ES-I3 (cell line): ENCODE data around the gene PCCB.

Source experiments
- H3K36me3 ChIP-seq: 2 replicates; pipeline ENCODE4 v1.6.1; 2013; ENCODE audit warnings: mild to moderate bottlenecking, low read length, control low read depth, moderate library complexity; ENCODE audit not compliant: insufficient read depth
- H3K4me1 ChIP-seq: 2 replicates; pipeline ENCODE4 v1.6.1; 2013; ENCODE audit warnings: mild to moderate bottlenecking, control low read depth, low read length; ENCODE audit not compliant: insufficient read depth
- H3K9ac ChIP-seq: 2 replicates; pipeline ENCODE4 v1.6.1; 2013; ENCODE audit warnings: low read depth, mild to moderate bottlenecking, low read length, moderate library complexity
- H3K9me3 ChIP-seq: 2 replicates; pipeline ENCODE4 v1.6.1; 2013; ENCODE audit warnings: mild to moderate bottlenecking, low read length, moderate library complexity; ENCODE audit not compliant: control insufficient read depth, insufficient read depth

The PCCB gene

DNA sequence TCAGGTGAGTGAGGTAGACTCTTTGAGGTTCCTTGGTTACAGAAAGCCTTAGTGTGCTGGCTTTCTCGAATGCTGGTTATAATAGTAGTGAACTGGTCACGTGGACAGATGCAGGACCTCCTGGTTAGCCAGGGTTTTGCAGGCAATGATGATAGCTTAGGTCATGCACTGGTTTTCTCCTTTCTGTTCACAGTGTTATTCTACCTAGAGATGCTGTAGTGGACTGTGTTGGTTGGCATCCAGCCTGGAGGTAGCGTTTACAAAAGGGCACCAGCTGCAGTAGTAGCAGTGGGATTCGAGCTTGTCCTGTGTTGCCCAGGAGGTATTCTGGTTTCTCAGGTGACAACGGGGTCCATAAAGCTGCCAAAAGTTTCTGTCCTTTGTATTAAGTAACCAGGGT lies 27.0 kb downstream of the PCCB start:
- Histone ChIP-seq H3K9ac (no peak overlapping the region), H3K36me3 (no peaks in the 10 kb centered on the region; the same call in none of the 2 replicates), H3K4me1 (peaks cover 12% of the 10 kb centered on the region), H3K9me3 (peaks cover 2% of the 10 kb centered on the region; the same call in 1 of the 2 replicates)

DNA sequence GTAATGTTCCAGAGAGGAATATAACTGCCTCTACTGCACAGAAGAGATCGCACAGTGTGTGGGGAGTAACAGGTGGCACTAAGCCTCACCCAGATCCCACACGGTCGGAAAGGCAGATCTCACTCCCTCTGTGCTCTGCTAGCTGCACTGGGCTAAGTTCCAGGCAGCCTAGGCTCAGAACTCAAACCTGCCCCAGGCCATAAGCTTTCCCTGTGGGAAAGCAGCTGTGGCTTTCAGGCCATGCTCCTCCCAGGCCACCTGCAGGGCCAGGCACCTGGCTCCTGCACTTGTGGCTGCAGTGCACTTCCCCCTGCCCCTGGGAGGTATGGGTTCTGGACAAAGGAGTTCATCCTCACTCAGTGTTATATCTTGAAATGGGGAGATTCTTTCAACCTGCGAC lies 27.5 kb downstream of the PCCB start:
- Histone ChIP-seq H3K9ac (no peak overlapping the region), H3K36me3 (no peaks in the 10 kb centered on the region; the same call in none of the 2 replicates), H3K4me1 (peaks cover 12% of the 10 kb centered on the region), H3K9me3 (peaks cover 2% of the 10 kb centered on the region; the same call in 1 of the 2 replicates)

DNA sequence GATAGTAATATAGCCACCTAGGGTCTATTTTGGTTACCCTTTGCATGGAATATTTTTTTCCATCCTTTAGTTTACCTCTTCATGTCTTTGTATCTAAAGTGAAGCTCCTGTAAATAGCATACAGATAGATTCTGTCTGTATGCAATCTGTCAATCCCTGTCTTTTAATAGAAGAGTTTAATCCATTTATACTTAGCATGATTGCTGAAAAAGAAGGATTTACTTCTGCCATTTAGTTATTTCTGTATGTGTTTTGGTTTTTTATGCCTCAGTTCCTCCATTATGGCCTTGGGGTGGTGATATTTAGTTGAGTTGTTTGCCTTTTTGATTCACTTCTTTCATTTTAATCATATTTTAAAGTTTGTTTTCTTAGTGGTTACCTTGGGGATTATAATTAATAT lies 29.0 kb downstream of the PCCB start:
- Histone ChIP-seq H3K9me3 (peaks cover 2% of the 10 kb centered on the region; the same call in 1 of the 2 replicates), H3K9ac (no peak overlapping the region), H3K36me3 (no peaks in the 10 kb centered on the region; the same call in none of the 2 replicates), H3K4me1 (peaks cover 12% of the 10 kb centered on the region)

DNA sequence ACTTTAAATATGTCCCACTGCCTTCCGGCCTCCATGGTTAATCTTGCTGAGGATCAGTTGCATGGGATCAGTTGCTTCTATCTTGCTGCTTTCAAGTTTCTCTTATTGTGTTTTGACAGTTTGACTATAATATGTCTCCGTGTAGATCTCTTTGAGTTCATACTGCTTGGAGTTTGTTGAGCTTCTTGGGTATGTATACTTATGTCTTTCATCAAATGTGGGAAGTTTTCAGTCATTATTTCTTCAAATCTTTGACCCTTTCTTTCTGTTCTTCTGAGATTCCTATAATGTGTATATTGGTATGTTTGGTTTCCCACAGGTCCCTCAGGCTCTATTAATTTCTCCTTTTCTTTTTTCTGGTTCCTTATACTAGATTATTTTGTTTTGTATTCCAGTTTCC lies 30.8 kb downstream of the PCCB start:
- Histone ChIP-seq H3K36me3 (peaks cover 5% of the 10 kb centered on the region), H3K9me3 (peaks cover 2% of the 10 kb centered on the region; the same call in 1 of the 2 replicates), H3K9ac (no peak overlapping the region), H3K4me1 (peaks cover 12% of the 10 kb centered on the region)

DNA sequence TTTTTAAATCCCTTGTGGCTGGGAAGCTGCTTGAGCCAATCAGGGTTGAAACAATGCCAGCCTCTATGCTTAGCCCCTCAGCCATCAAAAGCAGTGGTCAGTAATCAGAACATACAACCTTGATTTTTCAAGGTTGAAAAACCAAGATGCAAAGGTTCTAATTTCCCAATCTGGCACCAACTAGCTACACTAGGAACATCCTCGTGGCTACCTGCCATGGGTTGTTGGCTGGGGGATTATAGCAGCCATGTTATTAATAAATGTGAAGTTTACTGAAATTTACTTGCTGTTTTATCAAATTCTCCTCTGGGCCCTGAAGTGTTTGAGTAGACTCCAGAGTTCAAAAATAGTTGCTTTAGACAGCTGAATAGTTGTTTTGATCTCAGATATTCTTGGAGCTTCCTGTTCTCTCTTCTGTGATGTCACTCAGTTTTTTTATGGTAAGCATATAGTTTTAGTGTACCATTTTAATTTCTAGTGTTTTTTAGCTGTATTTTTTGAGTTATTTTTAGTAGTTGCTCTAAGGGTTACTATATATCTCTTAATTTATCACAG lies 31.9 kb downstream of the PCCB start:
- peaks cover 9% of the 10 kb centered on the region for H3K4me1 ChIP-seq
- H3K9ac ChIP-seq: no peak overlapping the region

DNA sequence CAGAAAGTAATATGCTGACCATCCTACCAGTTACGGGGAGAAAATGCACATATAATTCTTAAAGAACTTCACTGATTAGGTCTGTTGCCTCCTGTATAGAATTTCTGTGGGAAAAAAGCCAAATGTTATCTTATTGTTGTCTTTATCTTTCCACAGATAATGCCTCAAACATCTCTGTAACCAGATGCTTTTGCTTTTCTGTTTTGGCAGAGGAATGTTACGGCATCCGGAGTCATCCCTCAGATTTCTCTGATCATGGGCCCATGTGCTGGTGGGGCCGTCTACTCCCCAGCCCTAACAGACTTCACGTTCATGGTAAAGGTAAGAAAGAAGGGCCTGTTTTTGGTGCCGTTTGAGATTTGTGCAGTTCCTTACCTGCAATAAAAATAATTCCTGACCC lies 33.5 kb downstream of the PCCB start:
- Histone ChIP-seq H3K9me3 (peaks cover 2% of the 10 kb centered on the region; the same call in 1 of the 2 replicates), H3K4me1 (no peaks in the 10 kb centered on the region), H3K36me3 (peaks cover 5% of the 10 kb centered on the region), H3K9ac (no peak overlapping the region)

More for the DNA sequence above, 31.9 kb downstream of the PCCB start:
- Histone ChIP-seq H3K9me3 (peaks cover 2% of the 10 kb centered on the region; the same call in 1 of the 2 replicates), H3K36me3 (peaks cover 5% of the 10 kb centered on the region)

DNA sequence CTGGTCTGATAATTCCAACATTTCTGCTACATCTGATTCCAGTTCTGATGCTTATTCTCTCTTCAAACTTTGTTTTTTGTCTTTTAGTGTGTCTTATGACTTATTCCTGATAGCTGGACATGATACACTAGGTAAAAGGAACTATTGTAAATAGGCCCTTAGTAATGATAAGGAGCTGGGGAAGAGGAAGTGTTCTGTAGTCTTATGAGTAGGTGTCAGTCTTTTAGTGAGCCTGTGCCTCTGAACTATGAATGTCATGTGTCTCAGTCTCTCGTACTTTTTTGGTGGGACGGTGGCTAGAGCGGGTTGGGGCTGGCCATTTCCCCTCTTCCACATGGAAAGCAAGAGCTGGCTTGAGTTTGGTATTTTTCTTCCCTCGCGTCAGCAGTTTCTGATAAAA lies 41.2 kb downstream of the PCCB start:
- no peaks in the 10 kb centered on the region for H3K9me3 ChIP-seq
- no peaks in the 10 kb centered on the region for H3K36me3 ChIP-seq
- no peaks in the 10 kb centered on the region for H3K4me1 ChIP-seq
- no peak overlapping the region for H3K9ac ChIP-seq

DNA sequence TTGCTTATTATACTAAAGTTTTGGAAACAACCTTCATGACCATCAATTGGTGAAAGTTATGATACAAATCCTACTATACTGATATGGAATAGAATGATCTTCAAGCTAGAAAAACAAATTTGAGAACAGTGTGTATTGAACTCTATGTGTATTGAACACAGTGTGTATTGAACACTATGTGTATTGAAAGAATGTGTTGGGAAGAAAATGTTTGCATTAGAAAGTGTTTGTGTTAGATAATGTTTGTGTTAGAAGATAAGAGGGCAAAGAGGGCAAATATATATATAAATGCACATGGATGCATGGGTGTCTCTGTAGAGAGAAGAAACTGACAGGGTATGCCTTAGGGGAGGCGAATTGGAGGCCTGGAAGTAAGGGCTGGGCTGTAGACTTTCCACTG lies 42.4 kb downstream of the PCCB start:
- H3K36me3 ChIP-seq: no peaks in the 10 kb centered on the region
- no peaks in the 10 kb centered on the region for H3K9me3 ChIP-seq
- H3K4me1 ChIP-seq: peaks cover 5% of the 10 kb centered on the region; the same call in 1 of the 2 replicates
- H3K9ac ChIP-seq: no peak overlapping the region

DNA sequence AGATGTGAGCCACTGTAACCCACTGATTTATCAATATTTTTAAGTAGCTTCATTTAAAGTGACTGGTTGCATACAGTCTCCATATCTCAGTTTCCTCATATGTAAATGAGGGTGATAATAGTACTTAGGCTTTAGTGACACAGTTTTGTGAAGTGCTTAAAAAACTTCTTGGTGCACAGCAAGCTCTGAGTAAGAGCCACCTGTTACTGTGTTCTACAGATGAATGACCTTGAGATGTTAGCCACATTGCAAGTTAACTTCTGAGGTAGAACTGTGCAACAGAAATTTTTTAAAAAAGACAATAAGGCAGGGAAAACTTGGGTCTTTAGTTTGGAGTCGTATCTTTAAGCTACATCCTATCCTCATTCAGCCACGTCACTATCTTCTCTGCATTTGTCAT lies 43.1 kb downstream of the PCCB start:
- H3K36me3 ChIP-seq: no peaks in the 10 kb centered on the region
- peaks cover 6% of the 10 kb centered on the region; the same call in 1 of the 2 replicates for H3K4me1 ChIP-seq
- no peak overlapping the region for H3K9ac ChIP-seq
- H3K9me3 ChIP-seq: no peaks in the 10 kb centered on the region

DNA sequence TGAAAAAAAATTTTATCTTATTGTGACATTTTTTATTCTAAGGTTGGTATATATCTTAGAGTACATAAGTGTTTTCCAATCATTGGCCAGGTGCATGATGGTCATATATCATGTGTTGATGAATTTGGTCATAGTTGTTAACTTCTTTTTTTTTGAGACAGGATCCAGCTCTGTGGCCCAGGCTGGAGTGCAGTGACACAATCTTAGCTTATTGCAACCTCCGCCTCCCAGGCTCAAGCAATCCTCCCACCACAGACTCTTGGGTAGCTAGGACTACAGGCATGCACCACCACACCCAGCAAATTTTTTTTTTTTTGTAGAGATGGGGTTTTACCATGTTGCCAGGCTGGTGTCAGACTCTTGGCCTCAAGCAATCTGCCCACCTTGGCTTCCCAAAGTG lies 44.0 kb downstream of the PCCB start:
- Histone ChIP-seq H3K9me3 (no peaks in the 10 kb centered on the region), H3K9ac (no peak overlapping the region), H3K36me3 (no peaks in the 10 kb centered on the region), H3K4me1 (peaks cover 6% of the 10 kb centered on the region; the same call in 1 of the 2 replicates)

DNA sequence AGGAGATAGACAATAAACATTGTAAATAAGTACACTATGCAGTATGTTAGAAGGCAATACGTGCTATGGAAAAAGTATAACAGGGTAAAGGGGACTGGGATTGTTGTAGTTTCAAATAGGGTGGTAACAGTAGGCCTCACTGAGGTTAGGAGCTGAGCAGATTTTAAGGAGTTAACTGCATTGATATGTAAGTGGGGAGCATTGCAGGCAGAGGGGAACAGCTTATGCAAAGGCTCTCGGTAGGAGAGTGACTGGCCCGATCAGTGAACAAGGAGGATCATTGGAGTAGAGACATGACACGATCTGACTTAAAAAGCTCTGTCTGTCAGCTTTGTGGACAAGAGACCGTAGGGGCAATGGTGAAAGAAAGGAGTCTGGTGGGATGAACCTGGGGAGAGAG lies 46.8 kb downstream of the PCCB start:
- Histone ChIP-seq H3K9ac (no peak overlapping the region), H3K36me3 (no peaks in the 10 kb centered on the region), H3K4me1 (peaks cover 6% of the 10 kb centered on the region; the same call in 1 of the 2 replicates), H3K9me3 (no peaks in the 10 kb centered on the region)

DNA sequence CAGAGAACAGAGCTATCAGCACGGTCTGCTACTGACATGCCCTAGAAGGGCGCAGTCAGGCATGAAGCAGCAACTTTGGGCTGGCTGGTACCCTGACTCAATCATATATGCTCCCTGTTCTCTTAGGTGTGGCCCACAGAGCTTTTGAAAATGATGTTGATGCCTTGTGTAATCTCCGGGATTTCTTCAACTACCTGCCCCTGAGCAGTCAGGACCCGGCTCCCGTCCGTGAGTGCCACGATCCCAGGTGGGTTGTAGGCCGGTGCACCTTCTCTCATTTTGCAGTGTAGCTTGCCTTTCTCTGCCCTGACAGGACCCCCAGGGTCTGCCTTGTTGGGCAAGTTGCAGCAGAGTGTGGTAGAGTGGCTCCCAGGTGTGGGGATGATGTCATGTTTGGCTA lies 47.7 kb downstream of the PCCB start:
- Histone ChIP-seq H3K4me1 (peaks cover 6% of the 10 kb centered on the region; the same call in 1 of the 2 replicates), H3K9ac (no peak overlapping the region), H3K36me3 (no peaks in the 10 kb centered on the region)

DNA sequence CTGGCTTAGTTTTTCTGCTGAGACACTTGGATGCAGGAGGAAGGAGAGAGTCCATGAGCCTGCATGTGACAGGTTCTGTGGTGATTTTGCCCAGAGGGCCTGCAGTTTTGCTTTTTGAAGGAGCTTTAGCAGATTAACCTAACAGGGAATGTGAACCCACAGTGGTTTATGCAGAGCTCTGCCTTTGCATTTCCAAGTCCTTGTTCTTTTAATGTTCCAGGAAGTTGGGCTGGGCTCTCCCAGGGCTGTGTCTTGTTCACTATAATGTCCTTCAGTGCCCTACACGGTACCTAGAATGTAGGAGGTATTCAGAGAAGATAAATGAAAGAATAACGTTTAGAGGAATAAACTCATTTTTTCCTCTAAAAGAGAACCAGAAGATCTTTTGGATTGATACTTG lies 50.3 kb downstream of the PCCB start:
- H3K4me1 ChIP-seq: peaks cover 6% of the 10 kb centered on the region; the same call in 1 of the 2 replicates
- H3K9me3 ChIP-seq: no peaks in the 10 kb centered on the region
- H3K36me3 ChIP-seq: no peaks in the 10 kb centered on the region
- no peak overlapping the region for H3K9ac ChIP-seq

More for the DNA sequence above, 47.7 kb downstream of the PCCB start:
- no peaks in the 10 kb centered on the region for H3K9me3 ChIP-seq

DNA sequence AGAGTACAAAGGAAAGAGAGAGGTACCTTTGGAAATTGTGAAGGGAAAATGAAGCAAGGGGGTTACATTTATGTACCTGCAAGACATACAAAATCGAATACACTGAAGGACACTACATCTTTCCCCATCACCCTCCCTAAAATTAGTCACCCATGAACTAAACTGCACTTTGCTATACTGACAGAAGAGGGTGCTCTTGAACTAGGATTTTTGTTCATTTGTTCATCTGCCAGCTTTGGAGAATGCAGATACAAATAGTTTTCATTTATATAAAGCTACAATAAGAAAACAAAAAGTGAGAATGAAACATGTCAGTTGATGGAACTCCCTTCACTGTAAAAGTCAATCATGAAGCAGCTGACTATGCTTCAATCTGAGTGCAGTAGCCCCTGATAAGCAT lies 55.7 kb downstream of the PCCB start:
- Histone ChIP-seq H3K9me3 (no peaks in the 10 kb centered on the region; the same call in 1 of the 2 replicates), H3K4me1 (no peaks in the 10 kb centered on the region), H3K36me3 (no peaks in the 10 kb centered on the region), H3K9ac (no peak overlapping the region)

DNA sequence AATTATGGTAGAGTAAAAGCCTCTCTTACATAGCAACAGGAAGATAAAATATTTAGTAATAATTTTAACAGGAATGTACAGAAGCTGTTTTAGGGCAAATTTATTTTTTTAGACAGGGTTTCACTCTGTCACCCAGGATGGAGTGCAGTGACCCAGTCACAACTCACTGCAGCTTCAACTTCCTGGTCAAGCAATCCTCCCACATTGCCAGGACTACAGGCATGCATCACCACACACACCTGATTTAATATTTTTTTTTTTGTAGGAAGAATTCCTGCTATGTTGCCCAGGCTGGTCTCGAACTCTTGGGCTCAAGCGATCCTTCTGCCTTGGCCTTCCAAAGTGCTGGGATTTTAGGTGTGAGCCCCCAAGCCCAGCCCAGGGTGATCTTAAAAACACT lies 61.1 kb downstream of the PCCB start:
- Histone ChIP-seq H3K36me3 (no peaks in the 10 kb centered on the region), H3K9ac (no peak overlapping the region), H3K4me1 (no peaks in the 10 kb centered on the region), H3K9me3 (no peaks in the 10 kb centered on the region)
